Measurements from ENCODE around the gene AFF2. TPM values are rescaled to one million over a fixed set of nuclear protein-coding genes. Genes with fewer than 3 reads are reported as not detected.

AFF2 gene
- total and polyA plus RNA-seq, 8 donors = 0.10 to 84.0 (median 0.72) TPM; not detected in 3

- no peaks in the 10 kb centered on the region for H3K27me3 ChIP-seq
- intact Hi-C loops (cut with DNase I; ENCODE audit: low total_unique reads) = no loop called here
- WGBS, 5 donors = 86 to 95% (median 92%) methylated on average over 4 of the region's 4 CpGs
Measured at GRCh38 chrX:148933881-148934280, 433.5 kb downstream of the AFF2 start.

DNA sequence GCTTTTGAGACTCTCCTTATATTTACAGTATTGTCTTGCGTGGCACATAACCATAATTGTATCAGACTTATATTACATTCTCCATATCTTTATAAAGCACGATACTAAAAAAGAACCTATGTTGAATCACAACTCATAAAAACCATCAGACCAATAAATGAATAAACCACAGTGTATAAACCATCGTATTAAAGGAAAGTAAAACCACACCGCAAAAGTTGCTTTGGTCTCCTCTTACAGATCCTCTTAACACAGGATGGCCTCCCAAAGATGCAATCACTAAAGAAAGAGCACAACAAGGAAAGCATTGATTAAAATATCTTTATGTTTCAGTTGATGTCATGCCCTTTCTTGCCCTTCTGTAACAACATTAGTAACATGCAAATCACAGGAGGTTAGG lies 437.9 kb downstream of the AFF2 start:
- no peak for DNase-seq
- H3K27me3 ChIP-seq = no peaks in the 10 kb centered on the region
- intact Hi-C loops (cut with DNase I; ENCODE audit: low total_unique reads) = no loop called here
- 74 to 91% (median 88%) methylated on average over 4 of the region's 4 CpGs for WGBS, 5 donors
- H3K36me3 ChIP-seq = no peaks in the 10 kb centered on the region
- TF ChIP-seq POLR2AphosphoS5 (IDR thresholded peaks at IDR 0.05) = no peak
- TF ChIP-seq, protein P1, sequence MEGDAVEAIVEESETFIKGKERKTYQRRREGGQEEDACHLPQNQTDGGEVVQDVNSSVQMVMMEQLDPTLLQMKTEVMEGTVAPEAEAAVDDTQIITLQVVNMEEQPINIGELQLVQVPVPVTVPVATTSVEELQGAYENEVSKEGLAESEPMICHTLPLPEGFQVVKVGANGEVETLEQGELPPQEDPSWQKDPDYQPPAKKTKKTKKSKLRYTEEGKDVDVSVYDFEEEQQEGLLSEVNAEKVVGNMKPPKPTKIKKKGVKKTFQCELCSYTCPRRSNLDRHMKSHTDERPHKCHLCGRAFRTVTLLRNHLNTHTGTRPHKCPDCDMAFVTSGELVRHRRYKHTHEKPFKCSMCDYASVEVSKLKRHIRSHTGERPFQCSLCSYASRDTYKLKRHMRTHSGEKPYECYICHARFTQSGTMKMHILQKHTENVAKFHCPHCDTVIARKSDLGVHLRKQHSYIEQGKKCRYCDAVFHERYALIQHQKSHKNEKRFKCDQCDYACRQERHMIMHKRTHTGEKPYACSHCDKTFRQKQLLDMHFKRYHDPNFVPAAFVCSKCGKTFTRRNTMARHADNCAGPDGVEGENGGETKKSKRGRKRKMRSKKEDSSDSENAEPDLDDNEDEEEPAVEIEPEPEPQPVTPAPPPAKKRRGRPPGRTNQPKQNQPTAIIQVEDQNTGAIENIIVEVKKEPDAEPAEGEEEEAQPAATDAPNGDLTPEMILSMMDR (IDR thresholded peaks at IDR 0.05) = no peak
- no peak for TF ChIP-seq EP300 (IDR thresholded peaks at IDR 0.05)
- TF ChIP-seq POLR2A (IDR thresholded peaks at IDR 0.05) = no peak
- H3K4me3 ChIP-seq = no peak overlapping the region
- no peaks in the 10 kb centered on the region for H3K4me1 ChIP-seq
- no peak overlapping the region for H3K27ac ChIP-seq
- no peaks in the 10 kb centered on the region for H3K9me3 ChIP-seq

More at GRCh38 chrX:148933881-148934280, 433.5 kb downstream of the AFF2 start:
- Histone ChIP-seq H3K27ac (no peak overlapping the region), H3K9me3 (no peaks in the 10 kb centered on the region), H3K4me3 (no peak overlapping the region), H3K36me3 (no peaks in the 10 kb centered on the region), H3K4me1 (no peaks in the 10 kb centered on the region)
- DNase-seq = no peak
- TF ChIP-seq POLR2AphosphoS5 (IDR thresholded peaks at IDR 0.05) (no peak), EP300 (IDR thresholded peaks at IDR 0.05) (no peak), POLR2A (IDR thresholded peaks at IDR 0.05) (no peak)
- TF ChIP-seq, protein P1 (IDR thresholded peaks at IDR 0.05) = no peak

GRCh38 chrX:148940411-148940996 lies 440.1 kb downstream of the AFF2 start:
- H3K4me1 ChIP-seq = no peaks in the 10 kb centered on the region
- no peaks in the 10 kb centered on the region for H3K36me3 ChIP-seq
- H3K27ac ChIP-seq = no peak overlapping the region
- intact Hi-C loops (cut with DNase I; ENCODE audit: low total_unique reads) = no loop called here
- TF ChIP-seq POLR2A (IDR thresholded peaks at IDR 0.05) (no peak), POLR2AphosphoS5 (IDR thresholded peaks at IDR 0.05) (no peak), EP300 (IDR thresholded peaks at IDR 0.05) (no peak)
- TF ChIP-seq, protein P1 (IDR thresholded peaks at IDR 0.05) = no peak
- no peak overlapping the region for H3K4me3 ChIP-seq
- H3K27me3 ChIP-seq = no peaks in the 10 kb centered on the region
- WGBS, 5 donors = 12 to 55% (median 18%) methylated on average over 1 of the region's 1 CpG
- no peaks in the 10 kb centered on the region for H3K9me3 ChIP-seq
- no peak for DNase-seq

- H3K4me1 ChIP-seq = no peaks in the 10 kb centered on the region
- no peaks in the 10 kb centered on the region for H3K9me3 ChIP-seq
- WGBS, 5 donors = 72 to 79% (median 77%) methylated on average over 5 of the region's 5 CpGs
- intact Hi-C loops (cut with DNase I; ENCODE audit: low total_unique reads) = no loop called here
- H3K27ac ChIP-seq = no peak overlapping the region
- no peak overlapping the region for H3K4me3 ChIP-seq
- no peaks in the 10 kb centered on the region for H3K36me3 ChIP-seq
- H3K27me3 ChIP-seq = no peaks in the 10 kb centered on the region
- DNase-seq = no peak
- TF ChIP-seq POLR2AphosphoS5 (IDR thresholded peaks at IDR 0.05) = no peak
- TF ChIP-seq EP300 (IDR thresholded peaks at IDR 0.05) = no peak
- no peak for TF ChIP-seq POLR2A (IDR thresholded peaks at IDR 0.05)
- TF ChIP-seq, protein P1 (IDR thresholded peaks at IDR 0.05) = no peak
Measured at GRCh38 chrX:148942754-148943153, 442.3 kb downstream of the AFF2 start.
